Liver (tissue), 3 donors: Measurements from ENCODE around the gene COL23A1.

ENCODE experiments used
- EGR1 ChIP-seq, 2 donors: IDR thresholded peaks; 2 replicates each; pipeline ENCODE4 v1.6.1; 2016 to 2018; ENCODE audit warnings: antibody characterized with exemption in 2 of 2, low read depth in 2 of 2
- GABPA ChIP-seq, 2 donors: IDR thresholded peaks in 1 of 2; conservative IDR thresholded peaks in 1 of 2; 2 replicates each; pipeline ENCODE4 v1.6.1; 2016; ENCODE audit warnings: antibody characterized with exemption in 2 of 2, mild to moderate bottlenecking in 1 of 2, moderate library complexity in 1 of 2
- JUND ChIP-seq, 2 donors: IDR thresholded peaks; 2 replicates each; pipeline ENCODE4 v1.6.1; 2016; ENCODE audit warnings: antibody characterized with exemption in 2 of 2
- NR2F2 ChIP-seq: IDR thresholded peaks from 2 replicates; pipeline ENCODE4 v1.6.1; 2016; ENCODE audit warnings: antibody characterized with exemption
- RAD21 ChIP-seq, 2 donors: IDR thresholded peaks; 2 replicates each; pipeline ENCODE4 v1.6.1; 2016; ENCODE audit warnings: antibody characterized with exemption in 2 of 2, mild to moderate bottlenecking in 2 of 2
- RXRA ChIP-seq, 2 donors: IDR thresholded peaks; 2 replicates each; pipeline ENCODE4 v1.6.1; 2017 to 2018; ENCODE audit warnings: antibody characterized with exemption in 2 of 2, mild to moderate bottlenecking in 1 of 2
- SP1 ChIP-seq: IDR thresholded peaks from 2 replicates; pipeline ENCODE4 v1.6.1; 2018; ENCODE audit warnings: antibody characterized with exemption, mild to moderate bottlenecking
- TAF1 ChIP-seq: conservative IDR thresholded peaks from 2 replicates; pipeline ENCODE4 v1.6.1; 2016; ENCODE audit warnings: antibody characterized with exemption, mild to moderate bottlenecking
- YY1 ChIP-seq: IDR thresholded peaks from 2 replicates; pipeline ENCODE4 v1.6.1; 2016; ENCODE audit warnings: antibody characterized with exemption, mild to moderate bottlenecking
- TF ChIP-seq, protein P1 (sequence below): fragments of 150-350 bp; IDR thresholded peaks from 2 replicates; pipeline ENCODE4 v1.5.1; 2017; ENCODE audit warnings: improper control_type of control experiment, low read depth, low read length; ENCODE audit not compliant: missing input control
- TF ChIP-seq, protein P2 (sequence below): IDR thresholded peaks from 2 replicates; pipeline ENCODE4 v1.6.1; 2016; ENCODE audit warnings: antibody characterized with exemption
- donor health status: healthy.
- donor health status: healthy.

DNA sequence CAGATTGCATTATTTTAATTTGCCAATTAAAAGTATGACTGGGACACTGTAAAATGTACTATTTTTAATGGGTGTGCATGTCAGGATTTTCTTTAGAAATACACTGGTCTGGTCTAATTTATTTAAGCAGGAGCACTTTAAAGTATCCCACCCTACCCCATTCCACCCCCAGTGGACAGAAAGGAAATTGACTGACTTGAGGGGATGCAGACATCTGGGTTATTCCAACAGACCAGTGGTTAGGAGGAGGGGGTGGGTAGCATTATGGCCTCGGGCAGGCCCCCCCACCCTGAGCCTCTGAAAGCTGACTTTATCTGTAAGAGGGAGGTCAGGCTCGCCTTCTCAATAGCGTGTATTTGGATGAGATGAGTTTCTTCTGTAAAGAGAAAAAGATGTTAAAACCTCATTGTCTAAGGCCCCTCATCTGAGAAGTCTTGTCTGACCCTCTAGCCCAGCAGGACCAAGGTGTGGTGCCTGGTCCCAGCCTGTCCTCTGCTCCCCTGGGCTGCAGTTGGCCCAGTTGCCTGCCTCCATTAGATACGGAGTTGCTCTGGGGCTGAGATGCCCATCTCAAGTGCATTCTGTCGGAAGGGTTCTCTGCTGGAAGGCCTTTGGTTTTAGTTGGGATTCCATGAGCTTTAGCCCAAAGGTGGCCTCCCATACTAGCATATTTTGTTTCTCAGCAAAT, 381.5 kb downstream of the COL23A1 start:
- TF ChIP-seq, protein P1, sequence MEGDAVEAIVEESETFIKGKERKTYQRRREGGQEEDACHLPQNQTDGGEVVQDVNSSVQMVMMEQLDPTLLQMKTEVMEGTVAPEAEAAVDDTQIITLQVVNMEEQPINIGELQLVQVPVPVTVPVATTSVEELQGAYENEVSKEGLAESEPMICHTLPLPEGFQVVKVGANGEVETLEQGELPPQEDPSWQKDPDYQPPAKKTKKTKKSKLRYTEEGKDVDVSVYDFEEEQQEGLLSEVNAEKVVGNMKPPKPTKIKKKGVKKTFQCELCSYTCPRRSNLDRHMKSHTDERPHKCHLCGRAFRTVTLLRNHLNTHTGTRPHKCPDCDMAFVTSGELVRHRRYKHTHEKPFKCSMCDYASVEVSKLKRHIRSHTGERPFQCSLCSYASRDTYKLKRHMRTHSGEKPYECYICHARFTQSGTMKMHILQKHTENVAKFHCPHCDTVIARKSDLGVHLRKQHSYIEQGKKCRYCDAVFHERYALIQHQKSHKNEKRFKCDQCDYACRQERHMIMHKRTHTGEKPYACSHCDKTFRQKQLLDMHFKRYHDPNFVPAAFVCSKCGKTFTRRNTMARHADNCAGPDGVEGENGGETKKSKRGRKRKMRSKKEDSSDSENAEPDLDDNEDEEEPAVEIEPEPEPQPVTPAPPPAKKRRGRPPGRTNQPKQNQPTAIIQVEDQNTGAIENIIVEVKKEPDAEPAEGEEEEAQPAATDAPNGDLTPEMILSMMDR = no peak
- TF ChIP-seq SP1 = no peak
- no peak for TF ChIP-seq TAF1
- no peak for TF ChIP-seq NR2F2
- TF ChIP-seq, protein P2, sequence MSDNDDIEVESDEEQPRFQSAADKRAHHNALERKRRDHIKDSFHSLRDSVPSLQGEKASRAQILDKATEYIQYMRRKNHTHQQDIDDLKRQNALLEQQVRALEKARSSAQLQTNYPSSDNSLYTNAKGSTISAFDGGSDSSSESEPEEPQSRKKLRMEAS = no peak
- TF ChIP-seq RAD21 (IDR thresholded peaks at IDR 0.05) = no peak
- TF ChIP-seq RXRA (IDR thresholded peaks at IDR 0.05) = no peak
- no peak for TF ChIP-seq GABPA (IDR thresholded peaks at IDR 0.05 in 1 of 2, conservative IDR thresholded peaks at IDR 0.05 in 1 of 2)
- no peak for TF ChIP-seq YY1
- TF ChIP-seq JUND (IDR thresholded peaks at IDR 0.05) = no peak
- no peak for TF ChIP-seq EGR1 (IDR thresholded peaks at IDR 0.05; ENCODE audit: low read depth in 2 of 2)
